ENCODE measurements around the gene BEAN1. TPM values are rescaled to one million over a fixed set of nuclear protein-coding genes. Genes with fewer than 3 reads are reported as not detected.

The BEAN1 gene
- total RNA-seq, 1 experiment from 2014 or later: 1.9 TPM

- no peaks in the 10 kb centered on the region for H3K27me3 ChIP-seq (ENCODE audit: low read length)
- TF ChIP-seq EZH2phosphoT487 (IDR thresholded peaks at IDR 0.05; ENCODE audit: borderline replicate concordance, low read length) (no peak), EZH2 (IDR thresholded peaks at IDR 0.05; ENCODE audit: low read length, unreplicated experiment) (no peak), CTCF (conservative IDR thresholded peaks at IDR 0.05; ENCODE audit: low read depth, low read length) (no peak)
Observed at GRCh38 chr16:66387817-66388332, 39.2 kb upstream of the BEAN1 start.

GRCh38 chr16:66388350-66389139 is 38.5 kb upstream of the BEAN1 start:
- H3F3A ChIP-seq (ENCODE audit: low read length, unreplicated experiment): no peaks in the 10 kb centered on the region
- no peak overlapping the region for H3K27ac ChIP-seq (ENCODE audit: low read length)
- no peak overlapping the region for H3K9ac ChIP-seq (ENCODE audit: low read length)
- H3K4me1 ChIP-seq (ENCODE audit: insufficient read depth, low read length): peaks cover 3% of the 10 kb centered on the region
- no TSS peak for BruUV-seq (replicated peaks)
- ATAC-seq (no peak), DNase-seq (no peak)
- ChIA-PET POLR2A (ENCODE audit: unreplicated experiment) (no interaction called here), CTCF (no interaction called here)
- TF ChIP-seq EZH2phosphoT487 (IDR thresholded peaks at IDR 0.05; ENCODE audit: borderline replicate concordance, low read length) (no peak), CTCF (conservative IDR thresholded peaks at IDR 0.05; ENCODE audit: low read depth, low read length) (no peak), EZH2 (IDR thresholded peaks at IDR 0.05; ENCODE audit: low read length, unreplicated experiment) (no peak)
- no peaks in the 10 kb centered on the region for H3K79me2 ChIP-seq (ENCODE audit: low read length)
- H2AFZ ChIP-seq (ENCODE audit: low read length): no peak overlapping the region
- H4K20me1 ChIP-seq (ENCODE audit: low read length): no peaks in the 10 kb centered on the region
- no peak overlapping the region for H3K4me2 ChIP-seq (ENCODE audit: low read length)
- H3K27me3 ChIP-seq (ENCODE audit: low read length): no peaks in the 10 kb centered on the region
- H3K36me3 ChIP-seq (ENCODE audit: low read depth, low read length): no peaks in the 10 kb centered on the region
- no peak overlapping the region for H3K4me3 ChIP-seq (ENCODE audit: low read length)
- no peaks in the 10 kb centered on the region for H3K9me2 ChIP-seq (replicated peaks; ENCODE audit: low read length)
- H3K9me3 ChIP-seq (ENCODE audit: low read length): no peaks in the 10 kb centered on the region
- intact Hi-C loops (cut with micrococcal nuclease): no loop called here

More at GRCh38 chr16:66387817-66388332, 39.2 kb upstream of the BEAN1 start:
- no peak for ATAC-seq
- CTCF ChIA-PET: no interaction called here
- no peak overlapping the region for H3K4me2 ChIP-seq (ENCODE audit: low read length)
- no peaks in the 10 kb centered on the region for H3K9me2 ChIP-seq (replicated peaks; ENCODE audit: low read length)
- H3K9ac ChIP-seq (ENCODE audit: low read length): no peak overlapping the region
- H3K27ac ChIP-seq (ENCODE audit: low read length): no peak overlapping the region
- BruUV-seq (replicated peaks): no TSS peak
- no peaks in the 10 kb centered on the region for H3F3A ChIP-seq (ENCODE audit: low read length, unreplicated experiment)
- H2AFZ ChIP-seq (ENCODE audit: low read length): no peak overlapping the region
- no peaks in the 10 kb centered on the region for H3K36me3 ChIP-seq (ENCODE audit: low read depth, low read length)
- no peak overlapping the region for H3K4me3 ChIP-seq (ENCODE audit: low read length)
- no peaks in the 10 kb centered on the region for H3K9me3 ChIP-seq (ENCODE audit: low read length)
- POLR2A ChIA-PET (ENCODE audit: unreplicated experiment): no interaction called here
- intact Hi-C loops (cut with micrococcal nuclease): no loop called here
- no peak for DNase-seq
- H3K79me2 ChIP-seq (ENCODE audit: low read length): no peaks in the 10 kb centered on the region
- no peaks in the 10 kb centered on the region for H4K20me1 ChIP-seq (ENCODE audit: low read length)
- H3K4me1 ChIP-seq (ENCODE audit: insufficient read depth, low read length): peaks cover 10% of the 10 kb centered on the region

Data from PC-3 (cell line).